Uterine smooth muscle cell (primary cell): ENCODE measurements around the gene RHBG. TPM values are rescaled to one million over a fixed set of nuclear protein-coding genes. Genes with fewer than 3 reads are reported as not detected.

Source experiments
- total RNA-seq: library from RNA; depleted of rRNA; stranded (reverse); fragments of >200 nt; gene quantifications from 2 replicates; pipeline ENCODE4 v1.2.3, GENCODE V29; 2014

Gene RHBG, protein sequence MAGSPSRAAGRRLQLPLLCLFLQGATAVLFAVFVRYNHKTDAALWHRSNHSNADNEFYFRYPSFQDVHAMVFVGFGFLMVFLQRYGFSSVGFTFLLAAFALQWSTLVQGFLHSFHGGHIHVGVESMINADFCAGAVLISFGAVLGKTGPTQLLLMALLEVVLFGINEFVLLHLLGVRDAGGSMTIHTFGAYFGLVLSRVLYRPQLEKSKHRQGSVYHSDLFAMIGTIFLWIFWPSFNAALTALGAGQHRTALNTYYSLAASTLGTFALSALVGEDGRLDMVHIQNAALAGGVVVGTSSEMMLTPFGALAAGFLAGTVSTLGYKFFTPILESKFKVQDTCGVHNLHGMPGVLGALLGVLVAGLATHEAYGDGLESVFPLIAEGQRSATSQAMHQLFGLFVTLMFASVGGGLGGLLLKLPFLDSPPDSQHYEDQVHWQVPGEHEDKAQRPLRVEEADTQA
- total RNA-seq, result not detected in 2 replicates

GRCh38 chr1:156368889-156369684, at the start of gene RHBG:
Gene RHBG (plus strand): TSS chr1:156369211. CDS start chr1:156369250, 39 bp downstream.

GRCh38 chr1:156338180-156338976, 30.6 kb upstream of the RHBG start, which contains the start of the genes CCT3 and TSACC:
Gene CCT3 (minus strand): TSS chr1:156338292. CDS start chr1:156338184, 108 bp downstream.
Gene TSACC (plus strand): TSS chr1:156338526. CDS start chr1:156339758, 1,232 bp downstream.

Other genes with a start within 250 kb of the RHBG start
- gene SEMA4A, start 215.6 kb upstream of the RHBG start, total RNA-seq, result 0.66 and 1.2 TPM in 2 replicates
- 7.6 and 11.2 TPM in 2 replicates for gene SLC25A44, start 175.1 kb upstream of the RHBG start, total RNA-seq
- 28.9 and 45.6 TPM in 2 replicates for gene PMF1, start 156.2 kb upstream of the RHBG start, total RNA-seq
- 0.11 TPM in 1 of 2 replicates, not detected in the other for gene BGLAP, start 127.0 kb upstream of the RHBG start, total RNA-seq
- 0.22 and 0.37 TPM in 2 replicates for gene PAQR6, start 121.2 kb upstream of the RHBG start, total RNA-seq
- gene SMG5, start 86.4 kb upstream of the RHBG start, total RNA-seq, result 54.8 and 59.2 TPM in 2 replicates
- gene TMEM79, start 84.9 kb upstream of the RHBG start, total RNA-seq, result 1.3 and 2.5 TPM in 2 replicates
- gene GLMP, start 73.5 kb upstream of the RHBG start, total RNA-seq, result 38.3 and 69.4 TPM in 2 replicates
- gene VHLL, start 69.9 kb upstream of the RHBG start, total RNA-seq, result not detected in 2 replicates
- 385 and 599 TPM in 2 replicates for gene CCT3, start 30.9 kb upstream of the RHBG start, total RNA-seq
- gene TSACC, start 30.7 kb upstream of the RHBG start, total RNA-seq, result not detected in 2 replicates
- 6.9 and 7.7 TPM in 2 replicates for gene MEF2D, start 131.6 kb downstream of the RHBG start, total RNA-seq
- gene IQGAP3, start 203.4 kb downstream of the RHBG start, total RNA-seq, result 27.6 and 83.3 TPM in 2 replicates
- not detected in 2 replicates for gene TTC24, start 210.5 kb downstream of the RHBG start, total RNA-seq
- gene NAXE, start 222.6 kb downstream of the RHBG start, total RNA-seq, result 80.1 and 83.0 TPM in 2 replicates
- gene GPATCH4, start 232.3 kb downstream of the RHBG start, total RNA-seq, result 14.6 and 34.1 TPM in 2 replicates